ENCODE data around the gene RTL10.

DNA sequence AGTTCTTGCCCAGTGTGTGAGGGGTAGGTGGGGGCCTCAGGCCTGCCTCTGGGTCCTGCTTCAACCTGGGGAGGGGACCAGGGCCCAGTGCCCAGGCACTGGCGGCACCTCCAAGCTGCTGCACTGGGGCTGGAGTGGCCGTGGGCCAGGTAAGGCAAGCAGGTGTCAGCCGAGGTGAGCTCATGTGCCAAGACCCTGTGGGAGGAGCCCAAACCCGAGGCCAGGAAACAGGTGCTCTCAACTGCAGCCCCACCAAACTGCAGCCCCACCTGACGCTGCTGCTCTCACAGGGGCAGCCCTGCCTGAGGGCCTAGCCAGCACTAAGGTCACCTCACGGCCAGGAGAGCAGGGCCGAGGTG, 18.1 kb upstream of the RTL10 start:
- TF ChIP-seq POLR2AphosphoS5 (IDR thresholded peaks at IDR 0.05; ENCODE audit: insufficient read depth in 1 of 2, low read depth in 1 of 2) = no peak
- TF ChIP-seq, protein P1, sequence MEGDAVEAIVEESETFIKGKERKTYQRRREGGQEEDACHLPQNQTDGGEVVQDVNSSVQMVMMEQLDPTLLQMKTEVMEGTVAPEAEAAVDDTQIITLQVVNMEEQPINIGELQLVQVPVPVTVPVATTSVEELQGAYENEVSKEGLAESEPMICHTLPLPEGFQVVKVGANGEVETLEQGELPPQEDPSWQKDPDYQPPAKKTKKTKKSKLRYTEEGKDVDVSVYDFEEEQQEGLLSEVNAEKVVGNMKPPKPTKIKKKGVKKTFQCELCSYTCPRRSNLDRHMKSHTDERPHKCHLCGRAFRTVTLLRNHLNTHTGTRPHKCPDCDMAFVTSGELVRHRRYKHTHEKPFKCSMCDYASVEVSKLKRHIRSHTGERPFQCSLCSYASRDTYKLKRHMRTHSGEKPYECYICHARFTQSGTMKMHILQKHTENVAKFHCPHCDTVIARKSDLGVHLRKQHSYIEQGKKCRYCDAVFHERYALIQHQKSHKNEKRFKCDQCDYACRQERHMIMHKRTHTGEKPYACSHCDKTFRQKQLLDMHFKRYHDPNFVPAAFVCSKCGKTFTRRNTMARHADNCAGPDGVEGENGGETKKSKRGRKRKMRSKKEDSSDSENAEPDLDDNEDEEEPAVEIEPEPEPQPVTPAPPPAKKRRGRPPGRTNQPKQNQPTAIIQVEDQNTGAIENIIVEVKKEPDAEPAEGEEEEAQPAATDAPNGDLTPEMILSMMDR (IDR thresholded peaks at IDR 0.05) = no peak
- no peak for TF ChIP-seq POLR2A (IDR thresholded peaks at IDR 0.05)
